HepG2 (cell line): Measurements from ENCODE around the gene ADIPOR2. TPM values are rescaled to one million over a fixed set of nuclear protein-coding genes. Genes with fewer than 3 reads are reported as not detected.

Experiments
- ATAC-seq: fragments of 200-7000 bp; cut with Tn5 transposase; 3 replicates; pipeline ENCODE4 v1.9.1; 2020; ENCODE audit warnings: mild to moderate bottlenecking, moderate library complexity
- BruUV-seq: library from RNA; stranded (reverse); fragments of 400-500 nt; replicated peaks from 2 replicates; lab custom pipeline; 2021; lab: Mats Ljungman, UMichigan
- CTCF ChIA-PET: fragments of 300-600 bp; formaldehyde crosslinking; extraction: SDS; loops from one replicate; lab custom pipeline; 2021; ENCODE audit warnings: low total read pairs, inconsistent platforms, low intra/inter-chr PET ratio; lab: Yijun Ruan, JAX
- POLR2A ChIA-PET: fragments of 350-600 bp; sonication (Branson Sonifier 250); formaldehyde crosslinking; loops from one replicate; lab custom pipeline; 2020; ENCODE audit warnings: antibody characterized with exemption, inconsistent platforms; lab: Yijun Ruan, JAX
- DNase-seq: peaks from one replicate; pipeline ENCODE4 v3.0.0-alpha.2; 2015; ENCODE audit warnings: low spot score
- FAIRE-seq: peaks from 3 replicates; lab custom pipeline; 2011; peaks lifted over from hg19 to GRCh38; lab: Jason Lieb, UNC
- H2AFZ ChIP-seq: one replicate; pipeline ENCODE4 v1.6.1; 2011; ENCODE audit warnings: low read length, inconsistent platforms
- H3K27ac ChIP-seq: fragments of 300-600 bp; 3 replicates; pipeline ENCODE4 v1.8.0; 2011; ENCODE audit warnings: mixed run types, mild to moderate bottlenecking, mixed read lengths, low read length, inconsistent platforms; ENCODE audit not compliant: insufficient read depth; ENCODE audit errors: extremely low read length
- H3K27me3 ChIP-seq, 2 experiments: fragments of 200-600 bp in 1 of 2; 2 replicates in 1 of 2; 3 replicates in 1 of 2; pipeline versions ENCODE4 v1.6.0 to v1.8.0; 2011; ENCODE audit warnings: low read length in 2 of 2, mild to moderate bottlenecking in 2 of 2, moderate library complexity in 2 of 2, inconsistent platforms in 1 of 2; ENCODE audit not compliant: insufficient read depth in 2 of 2, control insufficient read depth in 1 of 2
- H3K36me3 ChIP-seq, 2 experiments: fragments of 200-600 bp in 1 of 2; replicated peaks in 1 of 2; 2 replicates in 1 of 2; 3 replicates in 1 of 2; pipeline versions ENCODE4 v1.5.1 to v1.8.0; 2011; ENCODE audit warnings: low read length in 2 of 2, inconsistent platforms in 1 of 2; ENCODE audit not compliant: insufficient read depth in 2 of 2, control insufficient read depth in 1 of 2
- H3K4me1 ChIP-seq: 2 replicates; pipeline ENCODE4 v1.5.1; 2012; ENCODE audit warnings: low read length, inconsistent platforms; ENCODE audit not compliant: insufficient read depth
- H3K4me2 ChIP-seq: 2 replicates; pipeline ENCODE4 v1.6.0; 2011; ENCODE audit warnings: low read depth, low read length, inconsistent platforms
- H3K4me3 ChIP-seq, 3 experiments: fragments of 200-600 bp in 1 of 3; sonication (generic), shearing (Covaris generic) in 1 of 3; replicated peaks in 1 of 3; 2 replicates each; pipeline ENCODE4 v1.5.1; 2011 to 2016; ENCODE audit warnings: low read length in 3 of 3, inconsistent platforms in 2 of 3, low read depth in 2 of 3, mild to moderate bottlenecking in 2 of 3, control low read depth in 1 of 3, mixed read lengths in 1 of 3; ENCODE audit not compliant: insufficient read depth in 1 of 3
- H3K79me2 ChIP-seq: one replicate; pipeline ENCODE4 v1.6.1; 2011; ENCODE audit warnings: low read length, inconsistent platforms; ENCODE audit not compliant: insufficient read depth
- H3K9ac ChIP-seq: 2 replicates; pipeline ENCODE4 v1.6.0; 2011; ENCODE audit warnings: mild to moderate bottlenecking, low read depth, low read length, inconsistent platforms; ENCODE audit not compliant: insufficient read depth
- H3K9me3 ChIP-seq: 2 replicates; pipeline ENCODE4 v1.5.1; 2012; ENCODE audit warnings: mild to moderate bottlenecking, low read length
- H4K20me1 ChIP-seq: 2 replicates; pipeline ENCODE4 v1.6.0; 2011; ENCODE audit warnings: inconsistent platforms, mild to moderate bottlenecking, low read length, moderate library complexity; ENCODE audit not compliant: insufficient read depth
- ATF7 ChIP-seq, 2 experiments: fragments of 450-650 bp in 1 of 2; sonication (generic) in 1 of 2; formaldehyde crosslinking in 1 of 2; IDR thresholded peaks; 2 replicates each; pipeline versions ENCODE4 v1.4.0 to v1.6.1; 2016 to 2020; ENCODE audit warnings: antibody characterized with exemption in 1 of 2, mild to moderate bottlenecking in 1 of 2, missing genetic modification reagents in 1 of 2
- CBX1 ChIP-seq: IDR thresholded peaks from one replicate; pipeline ENCODE4 v1.6.1; 2016; ENCODE audit warnings: antibody characterized with exemption, low read depth
- FOXP1 ChIP-seq, 2 experiments: fragments of 450-650 bp in 1 of 2; IDR thresholded peaks; 2 replicates each; pipeline ENCODE4 v1.6.1; 2017 to 2018; ENCODE audit warnings: antibody characterized with exemption in 1 of 2
- GABPB1 ChIP-seq: IDR thresholded peaks from 2 replicates; pipeline ENCODE4 v1.6.1; 2016; ENCODE audit warnings: mild to moderate bottlenecking, missing genetic modification reagents, moderate library complexity, missing compliant biosample characterization
- MAFK ChIP-seq, 2 experiments: IDR thresholded peaks in 1 of 2; conservative IDR thresholded peaks in 1 of 2; 2 replicates each; pipeline ENCODE4 v1.6.1; 2011; ENCODE audit warnings: improper control_type of control experiment in 2 of 2, low read length in 2 of 2
- NONO ChIP-seq, 2 experiments: fragments of 450-650 bp in 1 of 2; sonication (generic) in 1 of 2; formaldehyde crosslinking in 1 of 2; IDR thresholded peaks in 1 of 2; conservative IDR thresholded peaks in 1 of 2; 2 replicates each; pipeline versions ENCODE4 v1.6.1 to v1.8.0; 2017 to 2022; ENCODE audit warnings: mild to moderate bottlenecking in 1 of 2, missing genetic modification reagents in 1 of 2, moderate library complexity in 1 of 2
- PRPF4 ChIP-seq: fragments of 200-400 bp; formaldehyde crosslinking; IDR thresholded peaks from 2 replicates; pipeline ENCODE4 v1.6.1; 2016; ENCODE audit warnings: low read length, low read depth; ENCODE audit not compliant: poor library complexity, severe bottlenecking
- RERE ChIP-seq: IDR thresholded peaks from 2 replicates; pipeline ENCODE4 v1.6.1; 2016; ENCODE audit warnings: low read depth, missing genetic modification reagents, missing compliant biosample characterization
- ZBTB44 ChIP-seq: sonication (generic); formaldehyde crosslinking; IDR thresholded peaks from 2 replicates; pipeline ENCODE4 v1.4.0; 2020; ENCODE audit warnings: missing genetic modification reagents
- ZNF138 ChIP-seq: sonication (generic); formaldehyde crosslinking; IDR thresholded peaks from 2 replicates; pipeline ENCODE4 v1.5.0; 2020; ENCODE audit warnings: mild to moderate bottlenecking, low read depth, missing genetic modification reagents
- ZNF143 ChIP-seq: sonication (generic); formaldehyde crosslinking; IDR thresholded peaks from 2 replicates; pipeline ENCODE4 v1.4.0; 2020; ENCODE audit warnings: missing genetic modification reagents
- ZNF275 ChIP-seq: sonication (generic); formaldehyde crosslinking; IDR thresholded peaks from 2 replicates; pipeline ENCODE4 v1.8.0; 2022; ENCODE audit warnings: missing genetic modification reagents, mild to moderate bottlenecking, inconsistent platforms, borderline replicate concordance
- ZNF282 ChIP-seq: fragments of 450-650 bp; IDR thresholded peaks from 2 replicates; pipeline ENCODE4 v1.6.1; 2018; ENCODE audit not compliant: partially characterized antibody
- ZNF430 ChIP-seq: sonication (generic); formaldehyde crosslinking; IDR thresholded peaks from 2 replicates; pipeline ENCODE4 v1.9.0; 2021; ENCODE audit warnings: mild to moderate bottlenecking, missing genetic modification reagents
- WGBS: methylation state at CpG from one replicate; pipeline ENCODE4 v1.1.6; 2017; ENCODE audit warnings: low lambda C conversion rate; 5-methylcytosine and 5-hydroxymethylcytosine counted together
- in situ Hi-C: cut with HindIII; loops from 2 replicates; pipeline ENCODE4 v1.10.0; 2017; ENCODE audit warnings: low pct_unique_long_range_greater_than_20kb; ENCODE audit not compliant: extremely low pct_ligation_motif_present
- intact Hi-C: fragments of 100-400 bp; cut with micrococcal nuclease; formaldehyde crosslinking; loops from one replicate; pipeline ENCODE4 v1.10.0; 2022; ENCODE audit not compliant: unreplicated experiment
- polyA plus RNA-seq, 8 experiments: library from polyadenylated mRNA; depleted of rRNA in 3 of 8; stranded (reverse) in 7 of 8; unstranded in 1 of 8; fragments of >200 nt; fragmentation: Illumina TruSeq in 4 of 8; extraction: Trizol in 4 of 8; gene quantifications; 2 replicates each; pipeline versions ENCODE4 v1.2.1 to v1.2.3, GENCODE V29; 2011 to 2016; ENCODE audit warnings: low read depth in 4 of 8, missing spikeins in 1 of 8, mixed read lengths in 1 of 8; ENCODE audit not compliant: insufficient read depth in 1 of 8
- total RNA-seq, 5 experiments: library from RNA; depleted of rRNA; stranded (reverse); fragments of >200 nt; fragmentation: Illumina TruSeq; extraction: Trizol; gene quantifications; 2 replicates each; pipeline ENCODE4 v1.2.3, GENCODE V29; 2016; ENCODE audit warnings: low read depth in 1 of 5

ADIPOR2 gene
- total and polyA plus RNA-seq, 2 of the 13 experiments (the other 11 are each of a cell fraction or from before 2014, with no cell fraction given), result 35.2 to 52.2 TPM

GRCh38 chr12:1834186-1834925, 143.5 kb downstream of the ADIPOR2 start:
- POLR2A ChIA-PET, result no interaction called here
- Histone ChIP-seq H3K27me3 (peaks cover 6 to 45% of the 10 kb centered on the region in 2 experiments; a peak in 4 of 5 replicates), H4K20me1 (no peaks in the 10 kb centered on the region), H3K4me3 (no peak overlapping the region), H3K79me2 (no peaks in the 10 kb centered on the region), H3K4me1 (peaks cover 52% of the 10 kb centered on the region), H3K9ac (no peak overlapping the region), H3K9me3 (no peaks in the 10 kb centered on the region), H2AFZ (no peak overlapping the region), H3K4me2 (no peak overlapping the region), H3K36me3 (no peaks in the 10 kb centered on the region), H3K27ac (no peak overlapping the region)
- TF ChIP-seq ATF7 (IDR thresholded peaks at IDR 0.05), result no peak
- TF ChIP-seq ATF7 (CRISPR knock-in tag; IDR thresholded peaks at IDR 0.05), result no peak
- TF ChIP-seq ZNF143, result no peak
- no peak for TF ChIP-seq FOXP1 (IDR thresholded peaks at IDR 0.05)
- TF ChIP-seq FOXP1 (CRISPR knock-in tag; IDR thresholded peaks at IDR 0.05), result no peak
- TF ChIP-seq ZNF138 (CRISPR knock-in tag), result no peak
- TF ChIP-seq ZBTB44 (CRISPR knock-in tag), result no peak
- no peak for TF ChIP-seq MAFK (conservative IDR thresholded peaks at IDR 0.05 in 1 of 2, IDR thresholded peaks at IDR 0.05 in 1 of 2; ENCODE audit: low read length in 2 of 2)
- no peak for TF ChIP-seq NONO (IDR thresholded peaks at IDR 0.05)
- no peak for TF ChIP-seq NONO (CRISPR knock-in tag; conservative IDR thresholded peaks at IDR 0.05)
- TF ChIP-seq ZNF282, result no peak
- TF ChIP-seq RERE (CRISPR knock-in tag), result no peak
- no peak for TF ChIP-seq GABPB1
- no peak for TF ChIP-seq ZNF275 (CRISPR knock-in tag)
- no peak for TF ChIP-seq PRPF4
- TF ChIP-seq ZNF430 (CRISPR knock-in tag), result no peak
- no peak for TF ChIP-seq CBX1
- intact Hi-C loops, result no loop called here
- BruUV-seq, result no TSS peak
- no peak for ATAC-seq
- no peak for FAIRE-seq
- WGBS, result 5% methylated on average over 4 of the region's 34 CpGs
- DNase-seq, result no peak
- CTCF ChIA-PET, result no interaction called here
- in situ Hi-C loops, result no loop called here
